Transverse colon (tissue), 3 donors: ENCODE results near the gene CABP7.

Source experiments
- CTCF ChIP-seq, 5 experiments: fragments of 200-600 bp in 3 of 5; fragments of 450-650 bp in 2 of 5; sonication (generic) in 3 of 5; IDR thresholded peaks; 1 replicate in 2 of 5; 2 replicates in 3 of 5; pipeline ENCODE4 v1.5.1; 2016 to 2017; ENCODE audit warnings: antibody characterized with exemption in 5 of 5, inconsistent platforms in 3 of 5, mild to moderate bottlenecking in 2 of 5, moderate library complexity in 1 of 5
- EP300 ChIP-seq: sonication (generic); formaldehyde crosslinking; IDR thresholded peaks from one replicate; pipeline ENCODE4 v1.6.1; 2017; ENCODE audit warnings: antibody characterized with exemption, low read depth
- POLR2A ChIP-seq: fragments of 450-650 bp; IDR thresholded peaks from one replicate; pipeline ENCODE4 v1.6.1; 2016; ENCODE audit warnings: antibody characterized with exemption, mild to moderate bottlenecking, moderate library complexity

- TF ChIP-seq EP300 (no peak), CTCF (IDR thresholded peaks at IDR 0.05) (peak in 1 of 5 experiments; percentile 22), POLR2A (no peak)
These were observed 46.3 kb downstream of the CABP7 start for GRCh38 chr22:29765905-29766631.
